B cell (primary cell): ENCODE data around the gene FAM174C. TPM values are rescaled to one million over a fixed set of nuclear protein-coding genes. Genes with fewer than 3 reads are reported as not detected.

Source experiments
- ATAC-seq: fragments of 200-7000 bp; cut with Tn5 transposase; one replicate; pipeline ENCODE4 v1.10.0; 2021; ENCODE audit warnings: low read depth, mild to moderate bottlenecking, moderate number of reproducible peaks, moderate library complexity
- CTCF ChIA-PET: fragments of 350-600 bp; sonication (Branson Sonifier 250); formaldehyde crosslinking; loops from one replicate; lab custom pipeline; 2021; ENCODE audit warnings: antibody characterized with exemption, inconsistent platforms; lab: Charles Lee
- POLR2A ChIA-PET: fragments of 350-600 bp; sonication (Branson Sonifier 250); formaldehyde crosslinking; loops from one replicate; lab custom pipeline; 2021; ENCODE audit warnings: antibody characterized with exemption; lab: Charles Lee
- DNase-seq: peaks from one replicate; pipeline ENCODE4 v3.0.0; 2013
- H2AFZ ChIP-seq: 2 replicates; pipeline ENCODE4 v1.6.1; 2012; ENCODE audit warnings: mild to moderate bottlenecking, low read depth, low read length; ENCODE audit not compliant: insufficient read depth, poor library complexity, severe bottlenecking
- H3K27ac ChIP-seq, 2 donors: 1 replicate in 1 of 2; 2 replicates in 1 of 2; pipeline ENCODE4 v1.5.1; 2012 to 2013; ENCODE audit warnings: low read length in 2 of 2, mild to moderate bottlenecking in 2 of 2, moderate library complexity in 1 of 2
- H3K27me3 ChIP-seq, 4 experiments: fragments of 200-600 bp in 1 of 4; sonication (generic) in 1 of 4; replicated peaks in 1 of 4; 1 replicate in 2 of 4; 2 replicates in 2 of 4; pipeline versions ENCODE4 v1.6.1 to v1.7.0; 2013 to 2016; ENCODE audit warnings: low read length in 3 of 4, mild to moderate bottlenecking in 2 of 4, mixed read lengths in 1 of 4, moderate library complexity in 1 of 4; ENCODE audit not compliant: insufficient read depth in 4 of 4, control insufficient read depth in 3 of 4; ENCODE audit errors: control extremely low read depth in 1 of 4
- H3K36me3 ChIP-seq, 2 experiments: replicated peaks in 1 of 2; 1 replicate in 1 of 2; 2 replicates in 1 of 2; pipeline versions ENCODE4 v1.6.1 to v1.7.1; 2013; ENCODE audit warnings: low read length in 1 of 2; ENCODE audit not compliant: insufficient read depth in 2 of 2, control insufficient read depth in 1 of 2; ENCODE audit errors: control extremely low read depth in 1 of 2, extremely low read depth in 1 of 2
- H3K4me1 ChIP-seq, 2 donors: fragments of 200-600 bp in 1 of 2; sonication (generic) in 1 of 2; 1 replicate in 1 of 2; 2 replicates in 1 of 2; pipeline versions ENCODE4 v1.5.1 to v1.6.1; 2013 to 2017; ENCODE audit warnings: low read length in 2 of 2; ENCODE audit not compliant: control insufficient read depth in 2 of 2, insufficient read depth in 2 of 2
- H3K4me2 ChIP-seq: replicated peaks from 2 replicates; pipeline ENCODE3; 2012; ENCODE audit warnings: mild to moderate bottlenecking, low read depth, low read length; ENCODE audit not compliant: poor library complexity, severe bottlenecking
- H3K4me3 ChIP-seq, 5 experiments: fragments of 200-600 bp in 1 of 5; sonication (generic) in 1 of 5; 1 replicate in 3 of 5; 2 replicates in 2 of 5; pipeline versions ENCODE4 v1.5.1 to v1.7.0; 2011 to 2016; ENCODE audit warnings: low read length in 4 of 5, mild to moderate bottlenecking in 4 of 5, low read depth in 2 of 5, control low read depth in 1 of 5, moderate library complexity in 1 of 5; ENCODE audit not compliant: insufficient read depth in 1 of 5; ENCODE audit errors: control extremely low read depth in 1 of 5, extremely low read depth in 1 of 5
- H3K79me2 ChIP-seq: fragments of 200-600 bp; sonication (generic); one replicate; pipeline ENCODE4 v1.6.0; 2016; ENCODE audit warnings: low read length; ENCODE audit not compliant: control insufficient read depth, insufficient read depth
- H3K9ac ChIP-seq: fragments of 200-600 bp; sonication (generic); 2 replicates; pipeline ENCODE4 v1.6.1; 2017; ENCODE audit warnings: mild to moderate bottlenecking, low read length, moderate library complexity
- H3K9me3 ChIP-seq, 3 donors: one replicate each; pipeline versions ENCODE4 v1.6.1 to v1.7.1; 2013; ENCODE audit warnings: low read length in 2 of 3; ENCODE audit not compliant: control insufficient read depth in 2 of 3, insufficient read depth in 1 of 3; ENCODE audit errors: control extremely low read depth in 1 of 3
- H4K20me1 ChIP-seq: 2 replicates; pipeline ENCODE4 v1.6.0; 2012; ENCODE audit warnings: mild to moderate bottlenecking, low read length; ENCODE audit not compliant: insufficient read depth, control insufficient read depth, poor library complexity, severe bottlenecking
- H3K27ac Mint-ChIP-seq: one replicate; pipeline ENCODE4 v1.8.0; 2021; ENCODE audit warnings: mixed read lengths
- H3K27me3 Mint-ChIP-seq: one replicate; pipeline ENCODE4 v1.8.0; 2021; ENCODE audit warnings: mixed read lengths
- H3K4me1 Mint-ChIP-seq: one replicate; pipeline ENCODE4 v1.8.0; 2021; ENCODE audit warnings: mixed read lengths
- H3K4me3 Mint-ChIP-seq: one replicate; pipeline ENCODE4 v1.8.0; 2021; ENCODE audit warnings: mixed read lengths
- H3K9me3 Mint-ChIP-seq: one replicate; pipeline ENCODE4 v1.8.0; 2022; ENCODE audit warnings: mixed read lengths; ENCODE audit not compliant: insufficient read depth
- CTCF ChIP-seq: fragments of 200-600 bp; IDR thresholded peaks from one replicate; pipeline ENCODE4 v1.8.0; 2022; ENCODE audit warnings: antibody characterized with exemption, mild to moderate bottlenecking
- EZH2 ChIP-seq: IDR thresholded peaks from 2 replicates; pipeline ENCODE4 v1.6.1; 2012; ENCODE audit warnings: borderline replicate concordance, low read depth, mild to moderate bottlenecking, moderate library complexity, low read length; ENCODE audit not compliant: insufficient read depth, poor library complexity, severe bottlenecking
- WGBS: methylation state at CpG from one replicate; pipeline ENCODE4 v1.1.5; 2013; ENCODE audit warnings: missing lambda C conversion rate; ENCODE audit not compliant: insufficient coverage; 5-methylcytosine and 5-hydroxymethylcytosine counted together
- intact Hi-C: fragments of 100-400 bp; cut with micrococcal nuclease; formaldehyde crosslinking; loops from one replicate; pipeline ENCODE4 v1.10.0; 2022
- polyA plus RNA-seq: library from polyadenylated mRNA; depleted of rRNA; stranded (reverse); fragments of >200 nt; gene quantifications from 2 replicates; pipeline ENCODE4 v1.2.3, GENCODE V29; 2012
- total RNA-seq, 2 donors: library from RNA; stranded (reverse); fragments of 120-200 nt in 1 of 2; gene quantifications; 1 replicate in 1 of 2; 2 replicates in 1 of 2; pipeline versions ENCODE4 v1.2.3 to v1.2.4, GENCODE V29; 2013 to 2022

FAM174C gene
- total and polyA plus RNA-seq, 2 donors (not counting 1 experiment from before 2014, with no cell fraction given) = 41.1 to 70.6 TPM

DNA sequence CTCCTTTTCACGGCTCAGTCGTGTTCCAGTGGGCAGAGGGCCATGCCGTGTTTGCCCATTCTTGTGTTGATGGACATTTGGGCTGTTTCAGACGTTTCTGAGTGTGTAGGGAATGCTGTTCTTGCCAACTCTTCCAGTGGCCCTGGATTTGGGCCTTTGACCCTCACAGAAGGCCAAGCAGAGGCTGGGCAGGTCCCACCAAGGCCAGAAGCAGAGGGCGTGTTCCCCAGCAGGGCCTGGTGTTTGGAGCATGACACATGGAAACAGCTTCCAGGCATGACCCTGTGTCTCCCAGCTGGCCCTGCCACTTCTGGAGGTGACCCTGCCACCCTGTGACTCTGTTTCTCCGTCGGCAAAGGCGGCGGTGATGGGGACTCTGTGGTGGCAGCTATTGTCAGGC is 46.2 kb downstream of the FAM174C start:
- H3K9me3 Mint-ChIP-seq = no peaks in the 10 kb centered on the region

More for the DNA sequence above, 46.2 kb downstream of the FAM174C start:
- ATAC-seq = no peak
- no peak for DNase-seq
- no peak overlapping the region for H3K9ac ChIP-seq
- TF ChIP-seq CTCF = no peak
- TF ChIP-seq EZH2 = no peak
- ChIA-PET CTCF (no interaction called here), POLR2A (no interaction called here)
- intact Hi-C loops = no loop called here
- peaks cover 0 to 18% (median 0%) of the 10 kb centered on the region in 3 donors for H3K9me3 ChIP-seq
- H4K20me1 ChIP-seq = no peaks in the 10 kb centered on the region
- H3K4me1 ChIP-seq = peaks cover 12 to 15% of the 10 kb centered on the region in 2 donors
- no peaks in the 10 kb centered on the region for H3K36me3 ChIP-seq
- H3K4me2 ChIP-seq = no peak overlapping the region
- no peak overlapping the region for H3K27ac Mint-ChIP-seq
- no peak overlapping the region for H3K4me3 Mint-ChIP-seq
- H3K4me3 ChIP-seq = no peak overlapping the region
- H3K4me1 Mint-ChIP-seq = peaks cover 2% of the 10 kb centered on the region
- H3K79me2 ChIP-seq = no peaks in the 10 kb centered on the region
- H3K27me3 Mint-ChIP-seq = peaks cover 34% of the 10 kb centered on the region
- no peak overlapping the region for H3K27ac ChIP-seq
- peaks cover 0 to 70% (median 28%) of the 10 kb centered on the region in 4 experiments for H3K27me3 ChIP-seq
- H2AFZ ChIP-seq = no peak overlapping the region
- 90% methylated on average over 9 of the region's 9 CpGs for WGBS
